ENCODE results near the gene MAGOH. TPM values are rescaled to one million over a fixed set of nuclear protein-coding genes. Genes with fewer than 3 reads are reported as not detected.
"Not testable (repeated sequence)": the region's sequence is repeated elsewhere in the genome, so short reads cannot be mapped to it uniquely, and the experiment has no call there.

MAGOH gene
- total and polyA plus RNA-seq, 11 donors, result 18.8 to 74.2 (median 24.1) TPM

- H3K36me3 ChIP-seq, result no peaks in the 10 kb centered on the region
- no peak overlapping the region for H3K4me3 ChIP-seq
- peaks cover 0 to 5% (median 0%) of the 10 kb centered on the region in 12 donors for H3K4me1 ChIP-seq
- WGBS, 4 donors, result 89 to 94% (median 89%) methylated on average over 4 of the region's 4 CpGs
- DNase-seq, result no peak
- no peak for TF ChIP-seq CTCF (IDR thresholded peaks at IDR 0.05)
- no peak for TF ChIP-seq POLR2A (IDR thresholded peaks at IDR 0.05)
- no peak for ATAC-seq
- peaks cover 0 to 2% (median 0%) of the 10 kb centered on the region in 12 donors for H3K9me3 ChIP-seq
- H3K27ac ChIP-seq, result no peak overlapping the region
- no peaks in the 10 kb centered on the region for H3K27me3 ChIP-seq
- intact Hi-C loops (cut with DNase I), result loop anchor here in 7 of 10 donors (10.0 kb wide), 8 partner anchors 123 to 493 kb away; partner anchors contain the start of genes COA7 (in 1 of the 7), ECHDC2 (in 1 of the 7), PODN (in 1 of the 7) and SCP2 (in 1 of the 7)
These were observed 50.2 kb downstream of the MAGOH start for GRCh38 chr1:53188099-53188498.

DNA sequence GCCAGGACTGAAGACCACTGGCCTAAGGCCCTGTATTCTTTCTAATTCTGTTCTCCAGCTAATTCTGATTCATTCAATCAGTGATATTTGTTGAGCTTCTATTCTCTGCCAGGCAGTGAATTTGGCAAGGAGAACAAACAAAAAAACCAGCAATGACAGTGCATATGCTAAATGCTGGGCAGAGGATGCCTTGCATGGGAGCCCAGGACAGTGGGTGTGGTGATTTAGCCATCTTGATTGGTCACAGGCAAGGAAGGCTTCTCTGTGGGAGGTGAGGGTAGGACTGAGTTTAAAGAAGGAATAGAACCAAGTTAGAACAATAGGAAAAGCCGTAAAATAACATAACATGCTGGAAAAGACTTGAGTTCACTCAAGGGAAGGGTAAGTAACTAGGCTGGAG is 50.9 kb downstream of the MAGOH start:
- Histone ChIP-seq H3K27me3 (no peaks in the 10 kb centered on the region), H3K36me3 (no peaks in the 10 kb centered on the region), H3K4me1 (peaks cover 0 to 11% (median 0%) of the 10 kb centered on the region in 12 donors), H3K9me3 (peaks cover 0 to 2% (median 0%) of the 10 kb centered on the region in 12 donors), H3K27ac (no peak overlapping the region), H3K4me3 (no peak overlapping the region)
- no peak for TF ChIP-seq POLR2A (IDR thresholded peaks at IDR 0.05)
- TF ChIP-seq CTCF (IDR thresholded peaks at IDR 0.05), result no peak
- intact Hi-C loops (cut with DNase I), result loop anchor here in 7 of 10 donors (10.0 kb wide), 8 partner anchors 123 to 493 kb away; partner anchors contain the start of genes COA7 (in 1 of the 7), ECHDC2 (in 1 of the 7), PODN (in 1 of the 7) and SCP2 (in 1 of the 7)
- ATAC-seq (no peak), DNase-seq (no peak)
- 73 to 85% (median 79%) methylated on average over 1 of the region's 1 CpG for WGBS, 4 donors

DNA sequence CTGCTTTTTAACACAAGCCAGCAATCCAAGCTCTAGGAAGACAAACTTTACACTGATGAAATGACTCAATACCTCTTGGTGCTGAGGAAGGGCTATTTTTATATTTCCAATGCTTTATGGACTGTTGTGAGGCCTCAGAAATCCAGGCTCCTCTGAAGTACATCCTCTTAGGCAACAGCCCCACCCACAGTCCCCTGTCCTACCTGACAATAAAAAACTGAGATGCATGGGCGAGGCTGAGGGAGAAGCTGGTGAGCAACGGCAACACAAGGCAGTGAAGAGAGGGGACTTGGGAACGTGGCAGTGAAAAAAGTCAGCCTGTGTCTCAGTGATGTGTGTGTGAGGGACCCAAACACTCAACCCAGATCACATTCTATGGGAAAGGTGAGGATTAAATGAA is 51.8 kb downstream of the MAGOH start:
- ATAC-seq (no peak), DNase-seq (no peak)
- intact Hi-C loops (cut with DNase I), result loop anchor here in 7 of 10 donors (10.0 kb wide), 8 partner anchors 122 to 492 kb away; partner anchors contain the start of genes COA7 (in 1 of the 7), ECHDC2 (in 1 of the 7), PODN (in 1 of the 7) and SCP2 (in 1 of the 7)
- no peak overlapping the region for H3K4me3 ChIP-seq
- 79 to 86% (median 80%) methylated on average over 3 of the region's 3 CpGs for WGBS, 4 donors
- no peaks in the 10 kb centered on the region for H3K36me3 ChIP-seq
- H3K9me3 ChIP-seq, result peaks cover 0 to 2% (median 0%) of the 10 kb centered on the region in 12 donors
- TF ChIP-seq CTCF (IDR thresholded peaks at IDR 0.05), result no peak
- TF ChIP-seq POLR2A (IDR thresholded peaks at IDR 0.05), result no peak
- no peaks in the 10 kb centered on the region for H3K27me3 ChIP-seq
- no peak overlapping the region for H3K27ac ChIP-seq
- peaks cover 0 to 19% (median 6%) of the 10 kb centered on the region in 12 donors for H3K4me1 ChIP-seq

DNA sequence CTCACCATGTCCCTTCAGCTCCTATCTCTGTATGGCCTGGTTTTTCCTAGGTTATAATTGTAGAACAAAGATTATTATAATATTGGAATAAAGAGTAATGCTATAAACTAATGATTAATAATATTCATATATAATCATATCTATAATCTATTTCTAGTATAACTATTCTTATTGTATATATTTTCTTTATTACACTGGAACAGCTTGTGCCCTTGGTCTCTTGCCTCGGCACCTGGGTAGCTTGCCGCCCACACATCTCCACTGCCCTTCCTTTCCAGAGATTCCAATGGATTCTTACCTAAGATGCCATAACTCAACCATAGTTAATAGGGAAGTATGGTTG is 52.4 kb downstream of the MAGOH start:
- ATAC-seq, DNase-seq: not testable (repeated sequence)
- TF ChIP-seq CTCF (IDR thresholded peaks at IDR 0.05), result peak in 3 of 12 donors; percentile 3 to 38 (median 11)

More for the DNA sequence above, 52.4 kb downstream of the MAGOH start:
- WGBS, 4 donors, result 70 to 89% (median 72%) methylated on average over 2 of the region's 2 CpGs
- not testable (repeated sequence) for H3K27ac ChIP-seq, H3K4me3 ChIP-seq, H3K27me3 ChIP-seq, H3K36me3 ChIP-seq, H3K9me3 ChIP-seq
- H3K4me1 ChIP-seq, result peaks cover 0 to 19% (median 6%) of the 10 kb centered on the region in 12 donors
- intact Hi-C loops (cut with DNase I), result loop anchor here in 7 of 10 donors (10.0 kb wide), 8 partner anchors 121 to 491 kb away; partner anchors contain the start of genes COA7 (in 1 of the 7), ECHDC2 (in 1 of the 7), PODN (in 1 of the 7) and SCP2 (in 1 of the 7)
